GM23248 (cell line): ENCODE measurements around the gene NTF4. TPM values are rescaled to one million over a fixed set of nuclear protein-coding genes. Genes with fewer than 3 reads are reported as not detected.

Experiments used
- DNase-seq: peaks from one replicate; pipeline ENCODE4 v3.0.0-alpha.2; 2015
- H2AFZ ChIP-seq: fragments of 200-600 bp; sonication (generic); 2 replicates; pipeline ENCODE4 v1.6.1; 2016; ENCODE audit warnings: antibody characterized with exemption
- H3F3A ChIP-seq: fragments of 200-600 bp; sonication (generic); 2 replicates; pipeline ENCODE4 v1.6.1; 2016; ENCODE audit warnings: mild to moderate bottlenecking, antibody characterized with exemption, mixed run types; ENCODE audit not compliant: insufficient read depth
- H3K27ac ChIP-seq: fragments of 200-600 bp; sonication (generic); 2 replicates; pipeline ENCODE4 v1.5.1; 2016; ENCODE audit warnings: mild to moderate bottlenecking
- H3K27me3 ChIP-seq: fragments of 200-600 bp; sonication (generic); replicated peaks from 2 replicates; pipeline ENCODE4 v1.6.1; 2016; ENCODE audit warnings: mild to moderate bottlenecking; ENCODE audit not compliant: insufficient read depth
- H3K36me3 ChIP-seq: fragments of 200-600 bp; sonication (generic); 2 replicates; pipeline ENCODE4 v1.6.1; 2016; ENCODE audit warnings: low read depth, mild to moderate bottlenecking
- H3K4me1 ChIP-seq: fragments of 200-600 bp; sonication (generic); 2 replicates; pipeline ENCODE4 v1.6.1; 2016; ENCODE audit warnings: mild to moderate bottlenecking; ENCODE audit not compliant: insufficient read depth
- H3K4me2 ChIP-seq: fragments of 200-600 bp; sonication (generic); one replicate; pipeline ENCODE4 v1.6.1; 2016; ENCODE audit warnings: mild to moderate bottlenecking; ENCODE audit not compliant: unreplicated experiment
- H3K4me3 ChIP-seq: fragments of 200-600 bp; sonication (generic); 2 replicates; pipeline ENCODE4 v1.5.1; 2016; ENCODE audit warnings: mild to moderate bottlenecking
- H3K79me2 ChIP-seq: fragments of 200-600 bp; sonication (generic); 2 replicates; pipeline ENCODE4 v1.6.1; 2016; ENCODE audit warnings: mild to moderate bottlenecking; ENCODE audit not compliant: insufficient read depth
- H3K9ac ChIP-seq: fragments of 200-600 bp; sonication (generic); 2 replicates; pipeline ENCODE4 v1.6.1; 2016; ENCODE audit warnings: mild to moderate bottlenecking
- H3K9me2 ChIP-seq: fragments of 200-600 bp; sonication (generic); 2 replicates; pipeline ENCODE4 v1.6.1; 2016; ENCODE audit warnings: mixed run types, mild to moderate bottlenecking, moderate library complexity; ENCODE audit not compliant: insufficient read depth
- H3K9me3 ChIP-seq: fragments of 200-600 bp; sonication (generic); one replicate; pipeline ENCODE4 v1.6.1; 2017; ENCODE audit warnings: low read depth
- H4K20me1 ChIP-seq: fragments of 200-600 bp; sonication (generic); 2 replicates; pipeline ENCODE4 v1.6.0; 2016; ENCODE audit not compliant: insufficient read depth
- EZH2 ChIP-seq: fragments of 200-600 bp; sonication (generic); IDR thresholded peaks from 2 replicates; pipeline ENCODE4 v1.6.1; 2018; ENCODE audit warnings: antibody characterized with exemption, mild to moderate bottlenecking; ENCODE audit not compliant: insufficient read depth, poor library complexity, severe bottlenecking
- EZH2phosphoT487 ChIP-seq: fragments of 200-600 bp; sonication (generic); IDR thresholded peaks from 2 replicates; pipeline ENCODE4 v1.6.1; 2018; ENCODE audit warnings: antibody characterized with exemption, moderate library complexity, mild to moderate bottlenecking, low read depth; ENCODE audit not compliant: insufficient read depth
- WGBS, 2 experiments: methylation state at CpG; one replicate each; pipeline ENCODE4 v1.1.6; 2015 to 2017; ENCODE audit warnings: low lambda C conversion rate in 2 of 2, low coverage in 1 of 2; ENCODE audit errors: missing lambda C conversion rate in 2 of 2; 5-methylcytosine and 5-hydroxymethylcytosine counted together
- in situ Hi-C: fragments of 300-500 bp; cut with MboI; formaldehyde crosslinking; loops from 2 replicates; pipeline ENCODE4 v1.15.0; 2020
- polyA plus RNA-seq: library from polyadenylated mRNA; unstranded; fragments of >200 nt; fragmentation: Nextera tagmentation; extraction: Ambion mirVana; gene quantifications from 2 replicates; pipeline ENCODE4 v1.2.1, GENCODE V29; 2016
- total RNA-seq: library from RNA; depleted of rRNA; stranded (reverse); fragments of >200 nt; shearing (Covaris generic); gene quantifications from 2 replicates; pipeline ENCODE4 v1.2.3, GENCODE V29; 2014

Gene NTF4
- total and polyA plus RNA-seq, 2 experiments from 2014 or later: 0.51 TPM; not detected in 1

- H3K9me2 ChIP-seq: no peaks in the 10 kb centered on the region
- H2AFZ ChIP-seq: no peak overlapping the region
- H3K9ac ChIP-seq: no peak overlapping the region
- peaks cover 5% of the 10 kb centered on the region; the same call in 1 of the 2 replicates for H3K79me2 ChIP-seq
- no peaks in the 10 kb centered on the region for H3K9me3 ChIP-seq
- H3K27me3 ChIP-seq: no peaks in the 10 kb centered on the region
- H3K27ac ChIP-seq: no peak overlapping the region
- no peak overlapping the region for H3K4me3 ChIP-seq
- H4K20me1 ChIP-seq: no peaks in the 10 kb centered on the region; the same call in 1 of the 2 replicates
- peak; percentile 67 for DNase-seq
- no peak for TF ChIP-seq EZH2phosphoT487
- no peak for TF ChIP-seq EZH2
- in situ Hi-C loops: no loop called here
- H3K4me1 ChIP-seq: peaks cover 13% of the 10 kb centered on the region
- H3K36me3 ChIP-seq: peaks cover 34% of the 10 kb centered on the region; the same call in 1 of the 2 replicates
- 67 to 73% methylated on average over 12 of the region's 12 CpGs for WGBS, 2 experiments
- peaks cover 47% of the 10 kb centered on the region for H3F3A ChIP-seq
- no peak overlapping the region for H3K4me2 ChIP-seq
These were observed 42.1 kb upstream of the NTF4 start for GRCh38 chr19:49106648-49107135.

- no peaks in the 10 kb centered on the region for H3K9me2 ChIP-seq
- H3K27me3 ChIP-seq: no peaks in the 10 kb centered on the region
- peaks cover 25% of the 10 kb centered on the region for H3F3A ChIP-seq
- no peak for TF ChIP-seq EZH2
- TF ChIP-seq EZH2phosphoT487: no peak
- peaks cover 23% of the 10 kb centered on the region for H3K79me2 ChIP-seq
- 76 to 79% methylated on average over 26 to 30 of the region's 30 CpGs for WGBS, 2 experiments
- in situ Hi-C loops: no loop called here
- no peaks in the 10 kb centered on the region for H3K9me3 ChIP-seq
- DNase-seq: no peak
- H3K9ac ChIP-seq: no peak overlapping the region
- no peak overlapping the region for H3K4me3 ChIP-seq
- no peak overlapping the region for H3K27ac ChIP-seq
- H4K20me1 ChIP-seq: no peaks in the 10 kb centered on the region; the same call in 1 of the 2 replicates
- H3K36me3 ChIP-seq: peaks cover 37% of the 10 kb centered on the region; the same call in 1 of the 2 replicates
- H3K4me1 ChIP-seq: no peaks in the 10 kb centered on the region
- no peak overlapping the region for H2AFZ ChIP-seq
- no peak overlapping the region for H3K4me2 ChIP-seq
These were observed 39.7 kb upstream of the NTF4 start for GRCh38 chr19:49104229-49104864.

GRCh38 chr19:49103331-49104085 lies 38.9 kb upstream of the NTF4 start:
- Histone ChIP-seq H3K4me2 (no peak overlapping the region), H3K27ac (no peak overlapping the region), H3K79me2 (peaks cover 31% of the 10 kb centered on the region), H3K9me2 (no peaks in the 10 kb centered on the region), H3K4me3 (no peak overlapping the region), H3K4me1 (no peaks in the 10 kb centered on the region), H3K9ac (no peak overlapping the region), H3K27me3 (no peaks in the 10 kb centered on the region), H4K20me1 (peaks cover 6% of the 10 kb centered on the region), H2AFZ (no peak overlapping the region), H3K9me3 (no peaks in the 10 kb centered on the region), H3F3A (peaks cover 16% of the 10 kb centered on the region), H3K36me3 (peaks cover 38% of the 10 kb centered on the region)
- 91 to 95% methylated on average over 4 to 33 of the region's 33 CpGs for WGBS, 2 experiments
- no peak for DNase-seq
- in situ Hi-C loops: no loop called here
- TF ChIP-seq EZH2phosphoT487 (no peak), EZH2 (no peak)

GRCh38 chr19:49102303-49102702 lies 37.7 kb upstream of the NTF4 start:
- Histone ChIP-seq H4K20me1 (peaks cover 6% of the 10 kb centered on the region), H3K9me3 (no peaks in the 10 kb centered on the region)
- no peak for TF ChIP-seq EZH2phosphoT487
- no peak for TF ChIP-seq EZH2

More at GRCh38 chr19:49102303-49102702, 37.7 kb upstream of the NTF4 start:
- Histone ChIP-seq H3K79me2 (peaks cover 43% of the 10 kb centered on the region), H3K9me2 (no peaks in the 10 kb centered on the region), H3K9ac (no peak overlapping the region), H3K27ac (no peak overlapping the region), H2AFZ (no peak overlapping the region), H3K27me3 (no peaks in the 10 kb centered on the region), H3K4me1 (no peaks in the 10 kb centered on the region), H3F3A (peaks cover 19% of the 10 kb centered on the region), H3K4me2 (no peak overlapping the region), H3K4me3 (no peak overlapping the region), H3K36me3 (peaks cover 45% of the 10 kb centered on the region)
- 91 to 97% methylated on average over 11 to 12 of the region's 12 CpGs for WGBS, 2 experiments
- no peak for DNase-seq
- in situ Hi-C loops: no loop called here
